Stimulated activated CD4-positive, alpha-beta T cell treated with anti-CD3 and anti-CD28 coated beads, TNF-alpha, amount 100 ng/mL, for 4 hours (primary cell): ENCODE measurements around the gene NIPSNAP3A.
A peak's percentile ranks its signal among the peaks of the same experiment; 100 is the strongest.
"Not testable (repeated sequence)": the region's sequence is repeated elsewhere in the genome, so short reads cannot be mapped to it uniquely, and the experiment has no call there.

ENCODE experiments used
- DNase-seq, 3 experiments: peaks; one replicate each; pipeline ENCODE4 v3.0.0-alpha.2; 2020; ENCODE audit warnings: low read depth in 3 of 3

Gene NIPSNAP3A

DNA sequence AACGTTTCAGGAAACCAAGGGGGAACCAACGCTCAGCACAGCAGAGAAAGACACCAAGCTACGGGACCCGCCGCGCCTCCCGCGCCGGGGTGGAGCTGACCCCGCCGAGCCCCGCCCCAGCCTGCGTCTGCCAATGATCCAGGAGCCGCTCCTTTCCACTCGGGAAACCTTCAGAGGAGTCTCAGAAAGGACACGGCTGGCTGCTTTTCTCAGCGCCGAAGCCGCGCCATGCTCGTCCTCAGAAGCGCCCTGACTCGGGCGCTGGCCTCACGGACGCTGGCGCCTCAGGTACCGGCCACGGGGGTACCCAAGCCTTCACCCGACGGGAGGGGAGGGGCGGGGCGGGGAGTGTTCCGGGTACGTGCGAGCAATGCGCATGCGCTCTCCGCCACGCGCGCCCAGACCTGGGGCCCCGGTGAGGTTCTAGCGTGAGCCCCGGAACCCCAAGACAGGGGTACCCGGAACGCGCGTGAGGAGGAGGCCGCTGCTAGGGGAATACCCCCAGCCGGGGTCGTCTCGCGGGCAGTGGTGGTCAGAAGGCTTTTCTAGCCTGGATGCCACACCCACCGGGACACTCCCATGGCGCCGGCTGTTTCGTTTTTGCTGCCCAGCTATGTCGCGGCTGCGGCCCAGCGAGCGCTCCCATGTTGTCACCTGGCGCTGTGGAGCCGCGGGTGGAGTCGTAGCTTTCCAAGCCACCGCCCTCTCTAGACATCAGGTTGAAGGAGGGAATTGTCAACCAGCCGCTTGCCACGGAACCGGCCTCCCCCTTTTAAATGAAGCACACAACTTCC, at the start of gene NIPSNAP3A:
NIPSNAP3A (plus strand) TSS at position 119 of the 794 bp plus-strand sequence; CDS start at position 229, 110 bp downstream.
- DNase-seq: peak; percentile 74 to 82 (median 79)

DNA sequence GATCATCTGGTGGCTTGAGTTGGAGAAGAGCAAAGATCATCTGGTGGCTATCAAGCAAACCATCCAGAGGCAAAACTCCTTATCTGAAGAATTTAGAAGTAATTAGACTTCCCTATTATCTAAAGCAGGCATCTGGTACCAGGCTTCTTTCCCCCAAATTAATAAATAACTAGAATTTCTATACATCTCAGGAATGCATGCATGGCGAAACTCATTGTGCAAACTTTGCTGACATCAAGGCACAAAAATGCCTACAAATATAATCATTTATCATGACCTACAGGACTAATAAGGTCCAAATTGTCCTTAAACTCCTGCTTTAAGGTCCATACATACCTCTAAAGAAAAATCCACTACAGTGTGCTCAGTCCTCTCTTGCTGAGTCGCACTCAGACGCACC, 47.2 kb upstream of the NIPSNAP3A start:
- no peak for DNase-seq

DNA sequence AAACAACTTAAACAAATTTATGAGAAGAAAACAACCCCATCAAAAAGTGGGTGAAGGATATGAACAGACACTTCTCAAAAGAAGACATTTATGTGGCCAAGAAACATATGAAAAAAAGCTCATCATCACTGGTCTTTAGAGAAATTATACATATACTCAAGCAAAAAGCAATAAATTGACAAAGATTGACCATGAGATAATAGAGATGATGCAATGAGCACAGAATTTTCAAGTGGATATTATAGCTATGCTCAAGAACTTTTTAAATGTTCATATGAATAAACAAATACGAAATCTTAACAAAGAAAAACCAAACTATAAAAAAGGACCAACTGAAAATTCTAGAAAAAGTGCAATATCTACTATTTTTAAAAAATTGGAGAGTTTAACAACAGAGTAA, 38.7 kb upstream of the NIPSNAP3A start:
- DNase-seq: not testable (repeated sequence)

DNA sequence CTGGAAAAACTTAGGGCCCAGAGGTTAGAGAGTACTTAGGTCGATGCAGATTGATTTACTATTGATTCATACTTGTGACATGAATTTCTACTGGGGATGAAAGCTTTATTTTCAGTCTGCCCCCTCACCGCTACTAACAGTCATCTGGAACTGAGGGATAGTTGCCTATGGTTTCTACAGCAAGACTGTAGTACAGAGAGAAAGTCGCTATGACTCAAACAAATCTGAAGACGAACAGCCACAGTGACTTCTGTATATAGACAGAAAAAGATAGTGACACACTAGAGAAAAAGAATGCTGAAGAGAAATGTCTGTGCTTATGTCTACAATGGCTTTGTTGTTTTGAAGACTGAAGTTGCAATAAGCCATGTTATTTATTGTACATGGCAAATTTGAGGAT, 35.9 kb upstream of the NIPSNAP3A start:
- no peak for DNase-seq

DNA sequence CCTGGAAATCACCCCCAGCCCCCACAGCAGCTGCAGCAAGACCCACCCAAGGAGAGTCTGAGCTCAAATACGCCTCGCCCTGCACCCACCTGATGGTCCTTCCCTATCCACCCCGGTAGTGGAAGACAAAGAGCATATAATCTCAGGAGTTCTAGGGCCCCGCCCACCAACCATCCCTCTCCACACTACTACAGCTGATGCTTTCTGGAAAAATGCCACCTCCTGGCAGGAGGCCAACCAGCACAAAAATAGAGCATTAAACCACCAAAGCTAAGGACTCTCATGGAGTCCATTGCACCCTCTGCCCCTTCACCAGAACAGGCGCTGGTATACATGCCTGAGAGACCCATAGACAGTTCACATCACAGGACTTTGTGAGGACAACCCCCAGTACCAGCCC, 22.5 kb upstream of the NIPSNAP3A start:
- DNase-seq: no peak

DNA sequence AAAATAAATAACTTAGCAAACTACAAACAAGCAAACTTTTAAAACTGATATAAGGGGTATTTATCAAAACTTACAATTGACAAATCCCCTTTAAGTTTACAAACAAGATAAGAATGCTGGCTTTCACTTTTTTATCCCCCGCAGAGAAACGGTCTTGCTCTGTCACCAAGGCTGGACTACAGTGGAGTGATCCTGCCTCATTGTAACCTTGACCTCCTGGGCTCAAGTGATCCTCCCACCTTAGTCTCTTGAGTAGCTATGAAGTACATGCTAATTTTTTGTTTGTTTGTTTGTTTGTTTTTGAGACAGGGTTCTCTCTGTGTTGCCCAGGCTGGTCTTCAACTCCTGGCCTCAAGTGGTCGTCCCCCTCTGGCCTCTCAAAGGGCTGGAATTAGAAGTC, 9.0 kb upstream of the NIPSNAP3A start:
- no peak for DNase-seq

DNA sequence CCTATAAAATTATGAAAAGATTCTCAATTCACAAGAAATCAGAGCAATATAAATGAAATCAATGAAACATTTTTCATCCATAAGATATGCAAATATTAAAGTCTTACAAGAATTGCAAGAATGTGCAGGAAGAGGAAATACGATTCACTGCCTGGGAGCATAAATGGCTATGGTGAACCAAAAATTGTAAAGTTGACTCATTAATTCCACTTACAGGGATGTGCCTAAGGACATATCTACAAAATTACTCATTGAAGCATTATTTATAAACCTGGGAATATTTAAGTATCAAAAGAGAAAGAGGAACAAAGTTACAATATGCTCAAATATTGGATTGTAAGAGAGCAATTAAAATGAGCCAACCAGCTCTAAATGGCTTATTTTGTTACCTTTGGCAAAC, 6.9 kb upstream of the NIPSNAP3A start:
- no peak for DNase-seq

DNA sequence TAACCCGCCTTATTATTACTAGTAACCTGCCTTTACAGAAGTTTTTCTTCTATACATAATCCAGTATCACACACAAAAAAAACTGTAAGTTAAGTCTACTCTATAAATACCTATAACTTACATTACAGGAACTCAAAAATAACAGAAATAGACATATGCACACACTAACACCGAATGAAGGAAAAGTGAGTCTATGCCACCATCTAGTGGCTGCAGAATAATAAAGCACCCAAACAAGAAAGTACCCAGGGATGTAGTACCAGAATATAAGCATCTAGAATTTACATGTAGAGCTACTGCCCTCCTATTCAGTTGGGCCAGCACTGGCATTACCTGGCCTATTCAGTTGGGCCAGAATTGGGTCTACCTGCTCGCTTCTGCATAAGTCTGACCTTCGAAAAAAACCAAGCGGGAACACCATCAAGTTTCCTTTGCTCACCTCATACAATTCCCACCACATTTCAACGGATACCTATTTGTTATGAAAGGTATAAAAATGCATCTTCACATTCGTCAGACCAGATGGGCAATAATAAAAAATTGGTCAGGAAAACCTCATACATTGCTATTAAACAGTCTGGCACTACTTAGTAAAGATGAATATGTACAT, 4.0 kb upstream of the NIPSNAP3A start:
- DNase-seq: no peak

DNA sequence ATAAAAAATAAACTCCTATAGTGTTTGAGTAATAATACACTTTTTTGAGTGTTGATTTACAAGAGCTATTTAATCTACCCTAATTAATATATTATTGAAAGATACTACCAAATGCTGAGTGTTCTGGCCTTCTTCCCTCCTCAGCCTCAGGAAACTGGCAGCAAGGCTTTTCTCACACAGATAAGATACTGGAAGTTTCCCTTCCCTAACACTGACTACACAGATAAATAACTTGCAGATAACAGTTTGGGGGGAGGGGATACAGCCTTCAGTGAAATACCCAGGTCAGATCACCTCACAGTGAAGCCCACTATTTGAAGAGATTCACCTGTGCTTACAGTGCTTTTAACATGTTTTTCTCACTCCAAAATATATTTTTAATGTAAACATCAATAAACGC, 1.6 kb upstream of the NIPSNAP3A start:
- DNase-seq: no peak

DNA sequence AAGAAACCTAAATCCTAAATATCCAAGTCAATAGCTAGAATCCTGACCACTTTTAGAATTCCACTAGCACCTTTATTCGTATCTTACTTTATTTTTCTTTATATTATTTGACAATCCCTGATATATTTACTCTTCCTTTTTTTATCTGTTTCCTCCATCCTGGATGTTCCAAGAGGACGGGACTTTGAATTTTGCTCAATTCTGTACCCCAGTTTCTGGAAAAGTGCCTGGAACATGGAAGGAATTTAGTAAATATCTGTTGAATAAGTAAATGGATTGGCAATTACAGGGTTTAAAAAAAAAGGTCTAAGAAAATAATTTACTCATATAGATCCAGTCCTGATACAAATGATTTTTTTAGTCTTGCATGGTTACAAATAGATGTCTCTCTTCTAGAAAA, 1.2 kb upstream of the NIPSNAP3A start:
- no peak for DNase-seq

DNA sequence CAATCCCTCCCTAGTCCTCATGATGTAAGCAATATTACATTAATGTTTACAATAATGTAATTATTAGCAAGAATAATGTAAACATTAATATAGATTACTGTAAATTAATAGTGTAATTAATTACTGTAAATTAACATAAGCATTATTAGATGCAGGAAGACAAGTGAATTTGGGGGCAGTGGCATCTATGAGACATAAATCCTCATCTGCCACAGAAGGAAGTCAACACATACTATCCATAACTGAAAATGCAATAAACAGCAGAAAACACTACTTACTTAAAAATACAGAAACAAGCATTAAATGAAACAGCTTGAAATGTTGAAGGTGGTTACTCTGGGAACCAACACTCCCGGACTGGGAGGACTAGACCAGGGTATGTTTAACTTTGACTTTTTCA, 685 bp upstream of the NIPSNAP3A start:
- DNase-seq: no peak

DNA sequence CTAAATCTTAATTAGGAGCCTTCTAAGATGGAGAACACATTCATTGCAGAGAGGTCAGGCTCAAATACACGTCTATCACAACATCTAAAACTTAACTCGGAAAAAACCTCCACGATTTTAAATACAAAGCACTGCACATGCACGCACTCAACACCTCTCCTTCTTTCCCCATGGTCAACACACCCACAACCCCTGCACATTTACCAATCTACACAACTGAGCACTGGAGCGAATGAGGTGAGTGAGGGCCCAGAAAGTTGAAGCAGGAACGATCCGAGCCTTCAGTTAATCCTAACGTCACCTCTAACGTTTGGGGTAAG, 278 bp upstream of the NIPSNAP3A start:
- DNase-seq: no peak

DNA sequence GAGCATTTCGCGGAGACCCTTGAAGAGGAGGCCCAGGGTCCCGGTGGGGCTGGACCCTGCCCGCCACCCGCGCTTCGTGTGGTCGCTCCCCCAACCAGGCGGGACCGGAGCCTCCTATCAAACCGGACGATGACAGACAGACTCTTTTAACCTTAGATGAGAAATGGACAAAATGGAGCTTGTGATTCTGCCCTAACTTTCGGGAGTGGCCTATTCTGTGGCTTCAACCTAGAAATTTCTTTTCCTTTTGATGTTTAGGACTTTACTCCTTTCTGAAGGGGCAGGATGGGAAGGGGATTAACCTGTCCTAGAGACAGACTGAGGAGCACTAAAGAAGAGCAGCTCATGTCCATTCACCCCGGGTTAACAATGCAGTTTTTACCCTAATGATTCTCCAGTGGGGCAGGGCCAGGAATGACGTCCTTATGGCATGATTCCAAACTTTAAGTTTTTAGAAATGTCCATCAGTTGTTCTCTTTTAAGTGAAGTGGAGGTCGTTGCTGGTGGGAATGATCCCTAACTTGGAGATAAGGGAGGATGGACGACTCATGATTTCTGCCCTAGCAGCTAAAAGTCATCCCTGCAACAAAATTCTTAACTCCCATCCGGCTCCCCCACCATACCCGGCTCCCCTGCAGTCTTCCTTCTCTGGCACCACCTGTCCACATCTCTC, 1.0 kb downstream of the NIPSNAP3A start:
- no peak for DNase-seq

DNA sequence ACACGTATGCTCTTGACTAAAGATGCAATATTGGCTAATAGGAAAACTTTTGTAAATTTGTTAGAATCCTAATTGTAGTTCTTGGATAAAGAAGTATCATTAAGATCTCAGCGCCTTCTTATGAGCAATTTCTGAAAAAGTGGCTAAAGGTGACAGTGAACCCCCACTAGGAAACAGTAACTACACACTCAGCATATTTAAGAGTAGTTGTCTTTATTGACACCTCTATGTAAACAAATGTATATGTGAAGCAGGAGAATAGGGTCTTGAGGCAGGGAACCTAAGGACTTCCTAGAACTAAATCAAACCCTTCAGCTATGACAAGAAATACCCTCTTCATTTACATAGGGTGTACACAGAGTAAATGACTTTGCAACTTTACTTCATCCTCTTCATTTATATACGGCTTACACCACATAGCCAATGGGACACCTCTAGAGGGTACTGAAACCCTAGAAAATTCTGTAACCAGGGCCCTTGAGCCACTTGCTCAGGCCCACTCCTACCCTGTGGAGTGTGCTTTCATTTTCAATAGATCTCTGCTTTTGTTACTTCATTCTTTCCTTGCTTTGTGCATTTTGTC, 2.8 kb downstream of the NIPSNAP3A start:
- no peak for DNase-seq

DNA sequence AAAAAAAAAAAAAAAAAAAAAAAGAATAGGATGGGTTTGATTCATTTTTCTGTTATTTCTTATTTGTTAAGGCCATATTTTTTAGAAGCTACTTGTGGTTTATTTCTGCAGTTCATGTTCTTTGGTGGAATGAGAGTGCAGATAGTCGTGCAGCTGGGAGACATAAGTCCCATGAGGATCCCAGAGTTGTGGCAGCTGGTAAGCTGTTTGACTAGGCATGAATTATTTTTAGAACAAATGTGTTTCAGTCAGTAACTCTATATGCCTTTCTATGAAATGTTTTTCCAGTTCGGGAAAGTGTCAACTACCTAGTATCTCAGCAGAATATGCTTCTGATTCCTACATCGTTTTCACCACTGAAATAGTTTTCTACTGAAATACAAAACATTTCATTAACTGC, 11.5 kb downstream of the NIPSNAP3A start:
- DNase-seq: no peak

DNA sequence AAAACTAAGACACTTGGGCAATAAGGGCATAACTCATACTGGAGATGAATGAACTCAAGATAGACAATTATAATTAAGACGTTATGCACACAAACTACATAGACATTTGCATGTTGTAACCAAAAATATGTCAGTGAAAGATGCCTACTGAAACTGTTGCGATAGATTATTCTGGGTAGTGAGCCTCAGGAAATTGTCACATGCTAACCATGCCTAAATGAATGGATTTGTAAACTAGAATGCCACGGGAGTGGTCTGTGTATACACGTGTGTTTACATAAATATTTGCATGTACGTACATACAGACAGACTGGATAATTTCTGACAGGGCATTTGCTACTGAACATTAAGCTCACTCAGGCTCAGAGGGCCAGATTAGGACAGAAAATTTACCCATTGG, 17.7 kb downstream of the NIPSNAP3A start:
- no peak for DNase-seq

DNA sequence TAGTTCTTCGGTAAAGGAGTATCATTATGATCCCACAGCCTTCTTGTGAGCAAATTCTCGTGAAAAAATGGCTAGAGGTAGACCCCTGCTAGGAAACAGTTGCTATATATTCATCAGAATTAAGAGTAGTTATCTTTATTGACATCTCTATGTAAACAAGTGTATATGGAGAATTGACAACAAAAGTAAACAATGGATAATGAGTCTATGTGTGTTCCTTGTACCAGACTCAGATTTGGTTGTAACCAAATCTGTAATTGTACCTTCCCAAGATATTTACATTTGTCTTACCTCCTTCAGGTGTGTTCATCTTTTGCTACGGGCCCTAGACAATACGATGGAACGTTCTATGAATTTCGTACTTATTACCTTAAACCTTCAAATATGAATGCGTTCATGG, 18.5 kb downstream of the NIPSNAP3A start:
- DNase-seq: no peak

DNA sequence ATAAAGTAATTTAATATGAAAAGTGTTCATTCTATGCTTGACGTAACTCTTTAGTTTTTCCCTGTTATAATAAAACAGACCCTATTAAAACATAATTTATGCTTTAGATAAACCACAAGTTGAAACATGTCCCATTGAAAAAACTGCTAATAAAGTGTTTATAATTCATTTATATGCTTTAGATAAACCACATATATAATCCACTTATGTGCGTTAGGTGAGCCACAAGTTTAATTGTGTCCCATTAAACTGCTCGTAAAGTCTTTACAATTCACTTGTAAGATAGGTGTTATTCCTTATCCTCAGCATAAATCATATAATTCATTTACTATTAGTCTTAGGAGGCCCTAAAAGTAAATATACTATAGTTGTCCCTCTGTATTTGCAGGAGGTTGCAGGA, 20.0 kb downstream of the NIPSNAP3A start:
- DNase-seq: no peak

DNA sequence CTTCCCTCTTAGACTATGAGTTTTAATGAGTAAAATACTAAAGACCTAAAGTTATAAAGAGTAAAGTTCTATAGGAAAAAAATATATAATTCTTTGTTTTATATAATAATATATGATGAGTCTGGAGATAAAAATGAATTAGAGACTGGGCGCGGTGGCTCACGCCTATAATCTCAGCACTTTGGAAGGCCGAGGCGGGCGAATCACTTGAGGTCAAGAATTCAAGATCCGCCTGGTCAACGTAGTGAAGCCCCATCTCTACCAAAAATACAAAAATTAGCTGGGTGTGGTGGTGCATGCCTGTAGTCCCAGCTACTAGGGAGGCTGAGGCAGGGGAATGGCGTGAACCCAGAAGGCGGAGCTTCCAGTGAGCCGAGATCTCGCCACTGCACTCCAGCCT, 21.5 kb downstream of the NIPSNAP3A start:
- DNase-seq: not testable (repeated sequence)

DNA sequence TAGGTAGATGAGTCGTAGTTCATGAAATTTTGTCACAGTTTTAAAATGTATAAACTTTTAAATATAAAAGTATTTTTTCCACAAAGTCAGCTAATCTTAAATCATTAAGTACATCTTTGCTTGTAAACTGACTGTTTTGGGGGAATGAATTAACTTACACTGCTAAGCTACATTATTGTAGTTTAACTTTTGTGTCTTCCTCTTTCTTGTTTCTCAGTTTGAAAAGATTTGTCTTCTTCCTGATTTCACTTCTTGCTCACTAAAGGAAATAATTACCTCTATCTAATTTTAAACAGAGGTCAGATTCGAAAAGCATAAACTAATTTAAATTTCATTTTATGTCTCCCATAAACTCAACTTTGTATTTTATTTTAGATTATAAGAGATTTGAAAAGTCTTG, 22.2 kb downstream of the NIPSNAP3A start:
- no peak for DNase-seq

DNA sequence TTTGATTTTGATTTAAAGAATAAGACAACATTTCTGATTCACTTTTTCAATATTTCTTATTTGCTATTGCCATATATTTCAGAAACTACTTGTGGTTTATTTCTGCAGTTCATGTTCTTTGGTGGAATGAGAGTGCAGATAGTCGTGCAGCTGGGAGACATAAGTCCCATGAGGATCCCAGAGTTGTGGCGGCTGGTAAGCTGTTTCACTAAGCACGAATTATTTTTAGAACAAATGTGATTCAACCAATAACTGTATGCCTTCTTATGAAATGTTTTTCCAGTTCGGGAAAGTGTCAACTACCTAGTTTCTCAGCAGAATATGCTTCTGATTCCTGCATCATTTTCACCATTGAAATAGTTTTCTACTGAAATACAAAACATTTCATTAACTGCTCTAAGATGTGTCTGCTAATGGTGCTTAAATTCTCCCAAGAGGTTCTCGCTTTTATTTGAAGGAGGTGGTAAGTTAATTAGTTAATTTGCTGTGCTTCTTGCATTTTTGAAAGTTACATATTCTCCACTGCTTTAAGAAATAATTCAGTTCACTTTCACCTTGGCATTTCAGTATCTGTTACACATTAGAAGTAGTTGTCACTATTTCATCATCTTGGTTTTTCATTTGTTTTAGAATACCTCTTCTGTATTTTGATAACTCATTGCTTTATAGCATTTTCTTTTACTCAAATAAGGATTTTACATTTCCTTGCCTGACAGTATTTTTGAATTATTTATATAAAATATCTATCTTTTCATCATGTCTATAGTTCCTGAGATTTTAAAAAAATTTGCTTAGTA, 25.4 kb downstream of the NIPSNAP3A start:
- DNase-seq: no peak

DNA sequence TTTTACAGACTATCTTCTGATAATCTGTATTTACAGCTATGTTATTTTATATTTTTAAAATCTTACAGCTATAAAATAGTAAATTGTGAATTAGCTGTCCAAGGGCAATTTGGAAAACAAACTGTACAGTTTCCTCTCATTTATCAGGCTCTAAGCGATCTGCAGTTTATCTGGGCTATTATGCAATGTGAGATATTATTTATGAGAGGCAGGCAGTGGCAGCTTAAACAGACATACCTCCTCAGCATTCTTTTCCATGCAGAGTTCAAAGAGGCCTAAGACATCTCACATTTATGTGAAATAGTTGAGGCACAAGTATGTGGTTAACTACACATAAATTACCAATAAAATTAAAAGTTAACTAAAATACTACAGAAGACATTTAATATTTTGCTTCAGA, 26.6 kb downstream of the NIPSNAP3A start:
- no peak for DNase-seq
